K562 (cell line): ENCODE results near the gene SLC10A4. TPM values are rescaled to one million over a fixed set of nuclear protein-coding genes. Genes with fewer than 3 reads are reported as not detected.

Experiments used
- ATAC-seq: fragments of 200-7000 bp; cut with Tn5 transposase; 3 replicates; pipeline ENCODE4 v1.9.1; 2020; ENCODE audit warnings: moderate library complexity
- BruUV-seq: library from RNA; stranded (reverse); fragments of 400-500 nt; replicated peaks from 2 replicates; lab custom pipeline; 2021; lab: Mats Ljungman, UMichigan
- CTCF ChIA-PET: fragments of 300-600 bp; formaldehyde crosslinking; extraction: SDS; loops from one replicate; lab custom pipeline; 2021; ENCODE audit warnings: low intra/inter-chr PET ratio; lab: Yijun Ruan, JAX
- POLR2A ChIA-PET: fragments of 300-600, 350-650 bp; sonication (Branson Sonifier 250); formaldehyde crosslinking; extraction: SDS; loops from one replicate; lab custom pipeline; 2021; ENCODE audit warnings: antibody characterized with exemption, inconsistent platforms; lab: Yijun Ruan, JAX
- DNase-seq, 4 experiments: peaks; one replicate each; pipeline versions ENCODE4 v3.0.0 to v3.0.0-alpha.2; 2011 to 2018; ENCODE audit warnings: low spot score in 3 of 4, mixed read lengths in 3 of 4; ENCODE audit errors: extremely low read depth in 1 of 4
- FAIRE-seq: peaks from 2 replicates; lab custom pipeline; 2011; peaks lifted over from hg19 to GRCh38; lab: Jason Lieb, UNC
- H2AFZ ChIP-seq: 2 replicates; pipeline ENCODE4 v1.6.0; 2011; ENCODE audit warnings: low read depth, low read length, control low read depth, inconsistent platforms
- H3K27ac ChIP-seq: fragments of 200-600 bp; 3 replicates; pipeline ENCODE4 v1.8.0; 2011; ENCODE audit warnings: low read depth, mild to moderate bottlenecking, control low read depth, inconsistent platforms, low read length, moderate library complexity, mixed read lengths; ENCODE audit errors: extremely low read depth
- H3K27me3 ChIP-seq, 2 experiments: fragments of 300-600 bp in 1 of 2; 2 replicates in 1 of 2; 3 replicates in 1 of 2; pipeline versions ENCODE4 v1.6.0 to v1.8.0; 2011; ENCODE audit warnings: inconsistent platforms in 2 of 2, low read length in 2 of 2, mild to moderate bottlenecking in 1 of 2, mixed read lengths in 1 of 2, moderate library complexity in 1 of 2; ENCODE audit not compliant: control insufficient read depth in 2 of 2, insufficient read depth in 2 of 2
- H3K36me3 ChIP-seq: fragments of 300-600 bp; 3 replicates; pipeline ENCODE4 v1.8.0; 2011; ENCODE audit warnings: mild to moderate bottlenecking, low read length, inconsistent platforms; ENCODE audit not compliant: control insufficient read depth, insufficient read depth
- H3K4me1 ChIP-seq, 2 experiments: fragments of 200-600 bp in 1 of 2; replicated peaks in 1 of 2; 2 replicates in 1 of 2; 3 replicates in 1 of 2; pipeline versions ENCODE4 v1.5.1 to v1.8.0; 2011; ENCODE audit warnings: inconsistent platforms in 2 of 2, low read length in 2 of 2, mild to moderate bottlenecking in 1 of 2, mixed read lengths in 1 of 2, moderate library complexity in 1 of 2; ENCODE audit not compliant: control insufficient read depth in 2 of 2, insufficient read depth in 2 of 2
- H3K4me2 ChIP-seq: 2 replicates; pipeline ENCODE4 v1.6.1; 2011; ENCODE audit warnings: low read length, control low read depth, inconsistent platforms, mixed read lengths; ENCODE audit not compliant: insufficient read depth
- H3K4me3 ChIP-seq: fragments of 200-600 bp; sonication (generic), shearing (Covaris generic); 2 replicates; pipeline ENCODE4 v1.5.1; 2016; ENCODE audit warnings: control low read depth, inconsistent platforms
- H3K79me2 ChIP-seq: fragments of 200-600 bp; 3 replicates; pipeline ENCODE4 v1.8.0; 2011; ENCODE audit warnings: low read length, inconsistent platforms; ENCODE audit not compliant: control insufficient read depth, insufficient read depth
- H3K9ac ChIP-seq, 2 experiments: 2 replicates each; pipeline versions ENCODE4 v1.6.0 to v1.6.1; 2011; ENCODE audit warnings: low read depth in 2 of 2, low read length in 2 of 2, control low read depth in 1 of 2, inconsistent platforms in 1 of 2, mild to moderate bottlenecking in 1 of 2, mixed read lengths in 1 of 2; ENCODE audit not compliant: insufficient read depth in 1 of 2
- H3K9me1 ChIP-seq: one replicate; pipeline ENCODE4 v1.6.0; 2011; ENCODE audit warnings: inconsistent platforms, mild to moderate bottlenecking, low read length, moderate library complexity; ENCODE audit not compliant: control insufficient read depth, insufficient read depth
- H3K9me3 ChIP-seq: replicated peaks from 2 replicates; pipeline ENCODE4 v1.5.1; 2011; ENCODE audit warnings: low read depth, low read length, inconsistent platforms; ENCODE audit not compliant: control insufficient read depth, insufficient read depth
- H4K20me1 ChIP-seq: replicated peaks from 2 replicates; pipeline ENCODE4 v1.6.1; 2011; ENCODE audit warnings: low read length, inconsistent platforms, mixed read lengths; ENCODE audit not compliant: control insufficient read depth, insufficient read depth
- ARID1B ChIP-seq: fragments of 450-650 bp; IDR thresholded peaks from 2 replicates; pipeline ENCODE4 v1.6.1; 2016; ENCODE audit warnings: antibody characterized with exemption, mild to moderate bottlenecking, inconsistent platforms
- BCOR ChIP-seq: fragments of 450-650 bp; IDR thresholded peaks from 2 replicates; pipeline ENCODE4 v1.6.1; 2016
- BRD4 ChIP-seq: fragments of 200-600 bp; sonication (generic); IDR thresholded peaks from 2 replicates; pipeline ENCODE4 v1.6.1; 2017; ENCODE audit warnings: inconsistent platforms
- CBX8 ChIP-seq: fragments of 200-600 bp; sonication (generic); IDR thresholded peaks from 2 replicates; pipeline ENCODE4 v1.6.1; 2012; ENCODE audit warnings: borderline replicate concordance, mixed run types, low read depth, mild to moderate bottlenecking, moderate library complexity, mixed read lengths, low read length, control low read depth, inconsistent platforms; ENCODE audit not compliant: poor library complexity, severe bottlenecking; ENCODE audit errors: extremely low read depth
- E2F3 ChIP-seq: fragments of 250-450 bp; sonication (Bioruptor Pico); IDR thresholded peaks from 2 replicates; pipeline ENCODE4 v1.4.0; 2020; ENCODE audit warnings: mild to moderate bottlenecking
- JUND ChIP-seq, 2 experiments: IDR thresholded peaks; 2 replicates in 1 of 2; 3 replicates in 1 of 2; pipeline ENCODE4 v1.6.1; 2011; ENCODE audit warnings: borderline replicate concordance in 2 of 2, low read depth in 2 of 2, low read length in 2 of 2, improper control_type of control experiment in 1 of 2, missing biosample characterization in 1 of 2, missing genetic modification characterization in 1 of 2, missing genetic modification reagents in 1 of 2
- MAFG ChIP-seq: fragments of 450-650 bp; conservative IDR thresholded peaks from 2 replicates; pipeline ENCODE4 v1.6.1; 2016; ENCODE audit warnings: missing genetic modification characterization, missing compliant biosample characterization
- MTA1 ChIP-seq: fragments of 450-650 bp; IDR thresholded peaks from 2 replicates; pipeline ENCODE4 v1.6.1; 2017; ENCODE audit warnings: borderline replicate concordance
- SAFB ChIP-seq: fragments of 200-400 bp; formaldehyde crosslinking; IDR thresholded peaks from 2 replicates; pipeline ENCODE4 v1.6.1; 2017; ENCODE audit warnings: low read depth, low read length, borderline replicate concordance
- SIN3B ChIP-seq: fragments of 450-650 bp; IDR thresholded peaks from 2 replicates; pipeline ENCODE4 v1.6.1; 2017; ENCODE audit warnings: low read depth, mild to moderate bottlenecking, moderate library complexity
- SRF ChIP-seq, 2 experiments: fragments of 250-450, 450-650 bp in 1 of 2; sonication (Bioruptor Pico) in 1 of 2; sonication (generic) in 1 of 2; formaldehyde crosslinking; IDR thresholded peaks; 2 replicates each; pipeline versions ENCODE4 v1.5.0 to v1.5.1; 2020 to 2022; ENCODE audit warnings: mild to moderate bottlenecking in 1 of 2, missing genetic modification reagents in 1 of 2
- TAL1 ChIP-seq: fragments of 450-650 bp; IDR thresholded peaks from 2 replicates; pipeline ENCODE4 v1.6.1; 2016; ENCODE audit warnings: mild to moderate bottlenecking
- TRIM25 ChIP-seq: fragments of 450-650 bp; IDR thresholded peaks from 2 replicates; pipeline ENCODE4 v1.7.0; 2016; ENCODE audit warnings: borderline replicate concordance
- ZFX ChIP-seq: sonication (generic); formaldehyde crosslinking; IDR thresholded peaks from 2 replicates; pipeline ENCODE4 v1.8.0; 2022; ENCODE audit warnings: mild to moderate bottlenecking, missing genetic modification reagents, moderate library complexity
- ZNF444 ChIP-seq: fragments of 250-450 bp; sonication (Bioruptor Pico); IDR thresholded peaks from 2 replicates; pipeline ENCODE4 v1.4.0; 2020; ENCODE audit warnings: mild to moderate bottlenecking, moderate library complexity
- WGBS: fragments of 100-300 bp; shearing (Covaris generic); methylation state at CpG from one replicate; pipeline ENCODE4 v1.1.6; 2016; ENCODE audit warnings: low coverage, mixed read lengths; ENCODE audit not compliant: insufficient coverage; ENCODE audit errors: missing lambda C conversion rate; 5-methylcytosine and 5-hydroxymethylcytosine counted together
- in situ Hi-C: fragments of 300-500 bp; cut with MboI; formaldehyde crosslinking; loops from 4 replicates; pipeline ENCODE4 v1.15.0; 2018; ENCODE audit warnings: inconsistent platforms, mixed read lengths
- intact Hi-C: fragments of 100-400 bp; cut with micrococcal nuclease; formaldehyde crosslinking; loops from 2 replicates; pipeline ENCODE4 v1.14.2; 2022
- polyA plus RNA-seq, 8 experiments: library from polyadenylated mRNA; depleted of rRNA in 4 of 8; stranded (reverse) in 5 of 8; unstranded in 3 of 8; fragments of >200 nt; fragmentation: Nextera tagmentation in 2 of 8; fragmentation: Illumina TruSeq in 1 of 8; extraction: Ambion mirVana in 2 of 8; extraction: Trizol in 1 of 8; gene quantifications; 2 replicates each; pipeline versions ENCODE4 v1.2.1 to v1.2.3, GENCODE V29; 2011 to 2014; ENCODE audit warnings: inconsistent platforms in 1 of 8, missing spikeins in 1 of 8
- total RNA-seq, 7 experiments: library from RNA; depleted of rRNA in 6 of 7; stranded (reverse); fragments of >200 nt in 6 of 7; fragmentation: Illumina TruSeq in 2 of 7; extraction: Trizol in 2 of 7; gene quantifications; 2 replicates each; pipeline versions ENCODE4 v1.2.1 to v1.2.3, GENCODE V29; 2011 to 2021; ENCODE audit warnings: low replicate concordance in 1 of 7

SLC10A4 gene
- total and polyA plus RNA-seq, 9 of the 15 experiments (the other 6 are each of a cell fraction or from before 2014, with no cell fraction given), result 2.5 to 16.9 (median 9.3) TPM

- TF ChIP-seq JUND (IDR thresholded peaks at IDR 0.05; ENCODE audit: borderline replicate concordance, low read depth, low read length) (peak; percentile 58; the same call in 1 of the 2 replicates), JUND (tag; IDR thresholded peaks at IDR 0.05; ENCODE audit: borderline replicate concordance, low read depth, low read length) (no peak; the same call in 2 of the 3 replicates), BRD4 (no peak), MTA1 (0 out of 2 replicates have a peak, but pooled peaks have one; percentile 42)
Observed at GRCh38 chr4:48481581-48481980, 1.6 kb upstream of the SLC10A4 start (continued).

- BruUV-seq, result no TSS peak
- Histone ChIP-seq H2AFZ (peak overlapping the region; percentile 87), H3K9ac (peak overlapping the region; percentile 66 to 94)
- 0 out of 2 replicates have a peak, but pooled peaks have one; percentile 24 for TF ChIP-seq BCOR
- no peak for TF ChIP-seq E2F3 (CRISPR knock-in tag)
- TF ChIP-seq CBX8, result no peak
- no peak for TF ChIP-seq ARID1B
- no peak for TF ChIP-seq MAFG
- TF ChIP-seq SIN3B, result no peak
- TF ChIP-seq SRF (CRISPR knock-in tag; IDR thresholded peaks at IDR 0.05), result no peak
- no peak for TF ChIP-seq TAL1
- no peak for TF ChIP-seq TRIM25
- peak; percentile 75 for TF ChIP-seq ZFX (CRISPR knock-in tag)
- TF ChIP-seq SAFB, result peak; percentile 89
- no peak for TF ChIP-seq ZNF444 (CRISPR knock-in tag)
Observed at GRCh38 chr4:48483777-48484493, 792 bp downstream of the SLC10A4 start.

More at GRCh38 chr4:48483777-48484493, 792 bp downstream of the SLC10A4 start:
- peak; percentile 30 to 41 (median 31) for DNase-seq
- H3K9me1 ChIP-seq, result no peaks in the 10 kb centered on the region
- no peak for FAIRE-seq
- POLR2A ChIA-PET, result interaction anchor here (0.6 to 2.1 kb wide), 6 partner anchors 8 to 338 kb away, joined by 3 to 11 read pairs (median 4); no protein-coding TSS in a partner anchor
- no peaks in the 10 kb centered on the region for H3K27me3 ChIP-seq
- in situ Hi-C loops, result no loop called here
- H3K36me3 ChIP-seq, result peaks cover 29% of the 10 kb centered on the region; the same call in 2 of the 3 replicates
- H4K20me1 ChIP-seq, result no peaks in the 10 kb centered on the region
- intact Hi-C loops, result loop anchor here (10.0 kb wide), 1 partner anchor 359 kb away; no protein-coding TSS in a partner anchor
- peak overlapping the region; percentile 78 for H3K4me2 ChIP-seq
- H3K27ac ChIP-seq, result peak overlapping the region; percentile 77
- H3K79me2 ChIP-seq, result peaks cover 46% of the 10 kb centered on the region
- CTCF ChIA-PET, result interaction anchor here (0.6 kb wide), 2 partner anchors 143 to 215 kb away, joined by 3 read pairs; partner anchors contain the start of gene SLAIN2
- H3K9me3 ChIP-seq, result peaks cover 6% of the 10 kb centered on the region; the same call in 1 of the 2 replicates
- 31% methylated on average over 50 of the region's 66 CpGs for WGBS
- peaks cover 26 to 30% of the 10 kb centered on the region in 2 experiments for H3K4me1 ChIP-seq
- H3K4me3 ChIP-seq, result peak overlapping the region; percentile 51
- peak; percentile 66 for ATAC-seq
